SK-N-SH treated with all-trans-retinoic acid at 6 μM for 48 hours (cell line): ENCODE data around the gene UBE2Q1.

Experiments
- CSDC2 ChIP-seq: fragments of 250-450 bp; sonication (Bioruptor Pico); IDR thresholded peaks from 2 replicates; pipeline ENCODE4 v1.5.0; 2020; ENCODE audit warnings: mild to moderate bottlenecking, moderate library complexity
- RARB ChIP-seq: fragments of 250-450 bp; sonication (Bioruptor Pico); IDR thresholded peaks from 2 replicates; pipeline ENCODE4 v1.8.0; 2021; ENCODE audit warnings: mild to moderate bottlenecking, moderate library complexity
- ZFP30 ChIP-seq: fragments of 450-650 bp; formaldehyde crosslinking; IDR thresholded peaks from 2 replicates; pipeline ENCODE4 v1.5.0; 2022; ENCODE audit warnings: mild to moderate bottlenecking, moderate library complexity
- ZNF565 ChIP-seq: fragments of 450-650 bp; formaldehyde crosslinking; conservative IDR thresholded peaks from 2 replicates; pipeline ENCODE4 v1.5.0; 2020; ENCODE audit warnings: low read depth, mild to moderate bottlenecking, moderate library complexity

DNA sequence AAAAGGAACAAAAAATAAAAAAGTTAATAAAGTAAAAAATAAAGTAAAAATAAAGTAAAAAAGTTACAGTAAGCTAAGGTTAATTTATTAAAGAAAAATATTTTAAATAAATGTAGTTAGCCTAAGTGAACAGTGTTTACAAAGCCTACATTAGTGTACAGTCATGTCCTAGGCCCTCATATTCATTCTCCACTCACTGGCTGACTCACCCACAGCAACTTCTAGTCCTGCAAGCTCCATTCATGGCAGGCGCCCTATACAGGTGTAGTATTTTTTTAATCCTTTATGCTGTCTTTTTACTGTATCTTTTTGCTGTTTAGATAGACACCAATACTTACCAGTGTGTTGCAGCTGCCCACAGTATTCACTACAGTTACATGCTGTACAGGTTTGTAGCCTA, 37.2 kb upstream of the UBE2Q1 start:
- no peak for TF ChIP-seq ZFP30 (CRISPR knock-in tag)
- no peak for TF ChIP-seq RARB
- no peak for TF ChIP-seq ZNF565 (CRISPR knock-in tag)
- no peak for TF ChIP-seq CSDC2 (CRISPR knock-in tag)
